ENCODE data around the gene SEC16A.
"Not testable (repeated sequence)": the region's sequence is repeated elsewhere in the genome, so short reads cannot be mapped to it uniquely, and the experiment has no call there.

The SEC16A gene

DNA sequence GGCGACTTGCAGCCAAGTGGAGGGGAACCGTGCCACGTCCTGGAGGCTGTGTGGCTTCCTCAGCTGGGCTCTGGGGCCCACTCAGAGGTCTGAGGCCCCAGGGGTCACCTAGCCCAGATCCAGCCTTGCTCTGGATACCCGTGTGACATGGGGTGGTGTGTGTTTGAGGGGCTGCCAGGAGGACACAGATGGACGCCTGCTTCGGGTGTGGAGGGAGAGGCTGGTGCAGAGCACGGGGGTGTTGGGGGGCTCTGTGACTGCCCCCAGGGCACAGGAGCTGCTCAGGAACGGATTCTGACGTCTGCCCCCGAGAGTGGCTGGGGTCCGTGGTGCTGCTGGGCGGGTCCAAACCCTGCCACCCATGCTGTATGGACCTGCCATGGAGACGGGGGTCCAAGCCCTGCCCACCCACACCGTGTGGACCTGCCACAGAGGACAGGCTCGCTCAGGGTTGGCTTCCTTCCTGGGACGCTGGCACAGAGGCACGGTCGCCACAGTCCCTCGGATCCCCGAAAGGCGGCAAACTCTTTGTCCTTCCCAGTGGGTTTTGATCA, 53.7 kb downstream of the SEC16A start:
- ChIA-PET POLR2A (no interaction called here), CTCF (interaction anchor here (1.1 to 2.4 kb wide), 2 partner anchors 9 to 11 kb away, joined by 4 to 7 read pairs; partner anchors contain the start of gene INPP5E)
- H3K4me3 ChIP-seq (ENCODE audit: low read depth, low read length) = no peak overlapping the region
- TF ChIP-seq, protein P1, sequence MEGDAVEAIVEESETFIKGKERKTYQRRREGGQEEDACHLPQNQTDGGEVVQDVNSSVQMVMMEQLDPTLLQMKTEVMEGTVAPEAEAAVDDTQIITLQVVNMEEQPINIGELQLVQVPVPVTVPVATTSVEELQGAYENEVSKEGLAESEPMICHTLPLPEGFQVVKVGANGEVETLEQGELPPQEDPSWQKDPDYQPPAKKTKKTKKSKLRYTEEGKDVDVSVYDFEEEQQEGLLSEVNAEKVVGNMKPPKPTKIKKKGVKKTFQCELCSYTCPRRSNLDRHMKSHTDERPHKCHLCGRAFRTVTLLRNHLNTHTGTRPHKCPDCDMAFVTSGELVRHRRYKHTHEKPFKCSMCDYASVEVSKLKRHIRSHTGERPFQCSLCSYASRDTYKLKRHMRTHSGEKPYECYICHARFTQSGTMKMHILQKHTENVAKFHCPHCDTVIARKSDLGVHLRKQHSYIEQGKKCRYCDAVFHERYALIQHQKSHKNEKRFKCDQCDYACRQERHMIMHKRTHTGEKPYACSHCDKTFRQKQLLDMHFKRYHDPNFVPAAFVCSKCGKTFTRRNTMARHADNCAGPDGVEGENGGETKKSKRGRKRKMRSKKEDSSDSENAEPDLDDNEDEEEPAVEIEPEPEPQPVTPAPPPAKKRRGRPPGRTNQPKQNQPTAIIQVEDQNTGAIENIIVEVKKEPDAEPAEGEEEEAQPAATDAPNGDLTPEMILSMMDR (IDR thresholded peaks at IDR 0.05; ENCODE audit: insufficient read depth, low read length, missing control alignments) = no peak
- no peak for DNase-seq (ENCODE audit: low read depth, low spot score)

DNA sequence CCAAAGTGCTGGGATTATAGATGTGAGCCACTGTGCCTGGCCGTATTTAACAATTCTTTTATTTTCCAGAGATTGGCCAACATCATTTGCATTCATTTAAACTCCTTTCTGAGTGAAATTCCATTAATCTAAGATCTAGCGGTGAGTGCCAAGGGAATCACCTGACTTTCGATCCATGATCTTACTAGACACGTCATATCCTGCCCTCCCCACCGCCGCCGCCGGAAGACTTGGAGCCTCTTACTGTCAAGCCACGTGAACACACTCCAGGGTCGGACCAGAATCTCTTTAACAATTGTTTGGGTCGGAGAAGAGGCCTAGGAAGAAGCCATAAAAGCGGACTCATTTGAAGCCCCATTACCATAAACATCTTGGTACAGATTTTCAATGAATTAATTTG, 56.1 kb downstream of the SEC16A start:
- ChIA-PET POLR2A (interaction anchor here (0.7 kb wide), 1 partner anchor 57 kb away, joined by 3 read pairs; no protein-coding TSS in a partner anchor), CTCF (interaction anchor here (1.6 to 2.4 kb wide), 2 partner anchors 11 to 27 kb away, joined by 6 to 13 read pairs; partner anchors contain the start of gene SNAPC4)

DNA sequence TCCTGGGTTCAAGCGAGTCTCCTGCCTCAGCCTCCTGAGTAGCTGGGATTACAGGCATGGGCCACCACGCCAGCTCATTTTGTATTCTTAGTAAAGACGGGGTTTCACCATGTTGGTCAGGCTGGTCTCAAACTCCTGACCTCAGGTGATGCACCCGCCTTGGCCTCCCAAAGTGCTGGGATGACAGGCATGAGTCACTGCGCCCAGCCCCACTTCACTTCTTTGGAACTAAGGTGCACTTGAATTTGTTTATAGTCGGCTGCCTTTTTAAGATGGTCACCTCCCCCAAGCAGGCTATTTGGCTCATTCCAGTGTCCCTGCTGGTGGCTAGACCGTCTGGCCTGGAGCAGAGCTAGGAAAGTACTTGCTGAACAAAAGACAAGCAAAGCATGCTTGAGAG, 57.5 kb downstream of the SEC16A start:
- not testable (repeated sequence) for DNase-seq (ENCODE audit: low read depth, low spot score); H3K4me3 ChIP-seq (ENCODE audit: low read depth, low read length)
- ChIA-PET POLR2A (interaction anchor here (0.7 kb wide), 1 partner anchor 280 kb away, joined by 3 read pairs; no protein-coding TSS in a partner anchor), CTCF (interaction anchor here (0.8 to 2.5 kb wide), 7 partner anchors 8 to 25 kb away, joined by 5 to 13 read pairs (median 7); partner anchors contain the start of genes ENTR1, PMPCA and SNAPC4)

More for the DNA sequence above, 56.1 kb downstream of the SEC16A start:
- no peak overlapping the region for H3K4me3 ChIP-seq (ENCODE audit: low read depth, low read length)
- DNase-seq (ENCODE audit: low read depth, low spot score) = no peak
- TF ChIP-seq, protein P1 (IDR thresholded peaks at IDR 0.05; ENCODE audit: insufficient read depth, low read length, missing control alignments) = no peak

DNA sequence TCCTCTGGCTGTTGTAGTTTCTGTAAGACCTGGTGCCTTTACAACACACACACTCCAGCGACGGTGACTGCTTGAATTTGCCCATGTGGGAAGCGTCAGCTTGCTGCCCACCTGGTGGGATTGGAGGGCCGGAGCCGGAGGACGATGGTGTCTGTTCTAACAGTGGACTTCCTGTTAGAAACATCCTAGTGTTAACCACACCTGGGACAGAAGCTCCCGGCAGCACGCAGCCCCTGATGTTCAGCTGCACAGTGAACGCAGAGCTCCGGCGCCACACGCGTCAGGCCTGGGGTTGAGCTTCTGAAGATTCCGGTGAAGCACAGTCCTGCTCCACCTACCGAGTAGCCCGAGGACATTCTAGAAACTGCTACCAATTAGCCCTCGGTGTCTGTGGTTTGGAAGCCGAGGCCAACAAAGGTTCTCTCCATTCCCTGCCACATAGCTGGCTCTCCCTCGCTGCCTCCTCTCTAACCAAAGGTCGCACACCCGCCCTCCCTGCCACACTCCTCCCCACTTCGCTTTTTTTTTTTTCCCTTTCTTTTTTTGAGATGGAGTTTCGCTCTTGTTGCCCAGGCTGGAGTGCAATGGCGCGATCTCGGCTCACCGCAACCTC, 58.0 kb downstream of the SEC16A start:
- ChIA-PET CTCF (interaction anchor here (1.2 to 2.5 kb wide), 6 partner anchors 10 to 16 kb away, joined by 4 to 13 read pairs (median 8); partner anchors contain the start of genes ENTR1 and PMPCA), POLR2A (interaction anchor here (0.7 to 0.9 kb wide), 2 partner anchors 12 to 279 kb away, joined by 3 read pairs; no protein-coding TSS in a partner anchor)
- DNase-seq (ENCODE audit: low read depth, low spot score) = no peak

DNA sequence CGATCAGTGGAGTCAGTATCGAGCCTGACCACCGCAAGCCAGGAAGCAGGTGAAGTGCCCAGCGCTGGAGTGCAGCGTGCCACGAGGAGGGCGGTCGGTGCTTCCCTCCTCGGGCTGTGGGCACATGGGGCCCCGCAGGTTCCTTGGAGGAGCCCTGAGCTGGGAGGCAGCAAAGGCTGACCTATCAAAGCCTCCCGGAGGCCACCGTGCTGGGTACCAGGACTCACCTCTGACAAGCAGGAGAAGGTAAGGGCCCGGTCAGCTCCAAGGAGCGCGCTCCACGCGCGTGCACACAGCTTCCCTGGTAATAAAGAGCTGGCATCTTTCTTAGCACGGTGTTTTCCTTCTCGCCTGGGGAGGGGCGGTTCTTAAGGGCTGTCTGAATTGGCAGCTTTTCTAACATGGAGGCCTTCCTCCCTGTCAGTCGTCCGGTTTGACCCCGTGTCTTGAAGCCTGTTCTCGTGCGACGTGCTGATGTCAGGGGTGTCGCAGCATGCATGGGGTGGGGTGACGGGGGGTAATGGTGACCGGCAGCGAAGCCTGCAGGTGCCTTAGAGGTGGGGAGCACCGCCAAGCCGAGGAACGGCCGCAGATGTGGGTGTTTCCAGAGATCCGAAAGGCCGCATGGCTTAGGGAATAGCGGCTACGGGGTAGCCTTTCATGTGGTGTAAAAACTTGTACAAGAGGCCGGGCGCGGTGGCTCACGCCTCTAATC, 59.3 kb downstream of the SEC16A start:
- POLR2A ChIA-PET = interaction anchor here (0.6 kb wide), 1 partner anchor 302 kb away, joined by 3 read pairs; no protein-coding TSS in a partner anchor
- CTCF ChIA-PET = interaction anchor here (1.2 to 2.5 kb wide), 4 partner anchors 11 to 17 kb away, joined by 4 to 10 read pairs (median 6); no protein-coding TSS in a partner anchor
- no peak for DNase-seq (ENCODE audit: low read depth, low spot score)
- TF ChIP-seq, protein P1 (IDR thresholded peaks at IDR 0.05; ENCODE audit: insufficient read depth, low read length, missing control alignments) = no peak
- no peak overlapping the region for H3K4me3 ChIP-seq (ENCODE audit: low read depth, low read length)

More for the DNA sequence above, 58.0 kb downstream of the SEC16A start:
- TF ChIP-seq, protein P1 (IDR thresholded peaks at IDR 0.05; ENCODE audit: insufficient read depth, low read length, missing control alignments) = no peak
- H3K4me3 ChIP-seq (ENCODE audit: low read depth, low read length) = no peak overlapping the region

DNA sequence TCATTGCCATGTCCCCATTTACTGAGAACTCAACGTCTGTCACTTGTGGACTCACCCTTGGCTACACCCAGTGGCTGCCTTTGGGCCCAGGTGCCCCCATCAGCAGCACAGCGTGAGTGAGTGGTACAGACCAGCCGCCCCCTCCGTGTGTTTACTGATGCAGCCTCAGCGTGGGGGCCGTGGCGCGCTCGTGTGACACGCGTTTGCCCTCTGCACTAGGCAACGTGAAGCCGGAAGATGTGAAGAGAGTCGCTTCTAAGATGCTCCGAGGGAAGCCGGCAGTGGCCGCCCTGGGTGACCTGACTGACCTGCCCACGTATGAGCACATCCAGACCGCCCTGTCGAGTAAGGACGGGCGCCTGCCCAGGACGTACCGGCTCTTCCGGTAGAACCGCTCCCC, 60.0 kb downstream of the SEC16A start:
- ChIA-PET CTCF (interaction anchor here (1.8 kb wide), 1 partner anchor 16 kb away, joined by 5 read pairs; no protein-coding TSS in a partner anchor), POLR2A (interaction anchor here (0.6 kb wide), 2 partner anchors 15 to 303 kb away, joined by 3 read pairs; no protein-coding TSS in a partner anchor)
- no peak for DNase-seq (ENCODE audit: low read depth, low spot score)
- TF ChIP-seq, protein P1 (IDR thresholded peaks at IDR 0.05; ENCODE audit: insufficient read depth, low read length, missing control alignments) = no peak
- no peak overlapping the region for H3K4me3 ChIP-seq (ENCODE audit: low read depth, low read length)
